HG03354 (cell line): Measurements from ENCODE around the gene IFNGR2.
A peak's percentile ranks its signal among the peaks of the same experiment; 100 is the strongest.
"Not testable (repeated sequence)": the region's sequence is repeated elsewhere in the genome, so short reads cannot be mapped to it uniquely, and the experiment has no call there.

Source experiments
- ATAC-seq: cut with Tn5 transposase; IDR thresholded peaks from one replicate; pipeline ENCODE4 v1.9.1; 2021; ENCODE audit warnings: mild to moderate bottlenecking; ENCODE audit not compliant: unreplicated experiment, poor library complexity, severe bottlenecking

IFNGR2 gene

DNA sequence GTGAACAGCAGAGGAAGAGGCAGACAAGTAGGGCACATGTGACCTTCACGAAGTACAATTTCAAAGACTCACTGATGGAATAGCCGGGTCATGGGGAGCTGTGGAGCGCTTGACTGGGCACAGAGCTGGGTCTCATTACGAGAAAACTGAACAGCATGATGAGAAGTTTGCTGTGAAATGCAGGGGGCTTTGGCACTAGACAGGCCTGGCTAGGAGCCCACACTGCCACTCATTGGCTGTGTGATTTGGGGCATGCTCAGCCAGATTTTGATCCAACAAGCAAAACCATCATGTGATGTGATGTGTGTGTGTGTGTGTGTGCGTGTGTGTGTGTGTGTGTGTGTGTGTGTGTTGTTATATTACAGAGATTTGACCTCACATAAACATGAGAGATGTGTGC is 4.9 kb upstream of the IFNGR2 start:
- no peak for ATAC-seq

GRCh38 chr21:33401630-33401992 is 1.6 kb upstream of the IFNGR2 start:
- no peak for ATAC-seq

- peak; percentile 20 for ATAC-seq
These were observed 923 bp upstream of the IFNGR2 start for GRCh38 chr21:33402001-33402979.

GRCh38 chr21:33403786-33404585 is 773 bp downstream of the IFNGR2 start:
- peak; percentile 48 for ATAC-seq

DNA sequence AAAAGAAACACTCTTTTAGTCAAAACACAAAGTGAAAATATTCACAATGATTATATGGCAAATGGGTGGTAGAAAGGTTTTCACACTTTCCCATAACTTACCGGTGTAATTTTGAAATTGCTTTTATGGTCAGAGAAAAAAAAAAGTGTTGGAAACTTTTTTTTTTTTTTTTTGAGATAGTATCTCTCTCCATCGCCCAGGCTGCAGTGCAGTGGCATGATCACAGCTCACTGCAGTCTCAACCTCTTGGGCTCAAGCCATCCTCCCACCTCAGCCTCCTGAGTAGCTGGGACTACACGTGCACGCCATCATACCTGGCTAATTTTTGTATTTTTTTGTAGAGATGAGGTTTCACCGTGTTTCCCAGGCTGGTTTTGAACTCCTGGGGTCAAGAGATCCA is 3.3 kb downstream of the IFNGR2 start:
- no peak for ATAC-seq

- ATAC-seq, result no peak
These were observed 8.8 kb downstream of the IFNGR2 start for GRCh38 chr21:33411949-33412430.

- not testable (repeated sequence) for ATAC-seq
These were observed 9.2 kb downstream of the IFNGR2 start for GRCh38 chr21:33412439-33412831.

- no peak for ATAC-seq
These were observed 9.8 kb downstream of the IFNGR2 start for GRCh38 chr21:33412832-33413519.

GRCh38 chr21:33414068-33414467 is 10.9 kb downstream of the IFNGR2 start:
- no peak for ATAC-seq

DNA sequence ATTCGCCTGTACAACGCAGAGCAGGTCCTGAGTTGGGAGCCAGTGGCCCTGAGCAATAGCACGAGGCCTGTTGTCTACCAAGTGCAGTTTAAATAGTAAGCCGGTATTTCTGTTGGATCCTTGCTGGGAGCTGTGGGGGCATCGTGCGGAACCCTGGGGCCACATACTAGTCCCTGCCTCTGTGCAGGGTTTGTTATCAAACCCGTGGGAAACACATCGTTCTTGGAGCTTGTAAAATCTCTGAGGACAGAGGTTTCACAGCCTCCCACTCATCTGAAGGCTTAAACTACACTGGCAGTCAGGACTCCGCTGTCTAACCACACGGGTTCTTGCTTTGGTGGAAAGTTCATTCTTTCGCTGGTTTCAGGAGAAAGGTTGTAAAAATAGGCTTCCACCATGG is 11.7 kb downstream of the IFNGR2 start:
- ATAC-seq, result no peak

DNA sequence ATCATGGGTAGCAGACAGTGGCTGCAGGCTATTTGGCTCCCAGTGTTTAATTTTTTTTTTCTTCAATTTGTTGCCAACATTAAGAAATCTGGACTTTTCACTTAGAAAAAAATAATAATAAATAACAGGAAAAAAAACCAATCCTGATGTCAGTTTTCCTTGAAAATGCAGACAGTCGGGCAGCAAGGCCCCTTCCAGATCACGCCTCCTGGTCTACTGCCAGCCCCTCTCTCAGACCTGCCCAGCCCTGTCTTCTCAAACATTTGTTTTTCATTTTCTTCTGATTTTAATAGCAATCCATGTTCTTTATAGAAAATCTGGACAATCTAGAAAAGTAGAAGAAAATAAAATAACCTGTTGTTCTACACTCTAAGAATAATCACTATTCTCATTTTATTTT is 15.5 kb downstream of the IFNGR2 start:
- ATAC-seq, result no peak

- ATAC-seq, result no peak
These were observed 16.4 kb downstream of the IFNGR2 start for GRCh38 chr21:33419538-33420123.

GRCh38 chr21:33421713-33422393 is 18.6 kb downstream of the IFNGR2 start:
- no peak for ATAC-seq

GRCh38 chr21:33424214-33424613 is 21.0 kb downstream of the IFNGR2 start:
- no peak for ATAC-seq

DNA sequence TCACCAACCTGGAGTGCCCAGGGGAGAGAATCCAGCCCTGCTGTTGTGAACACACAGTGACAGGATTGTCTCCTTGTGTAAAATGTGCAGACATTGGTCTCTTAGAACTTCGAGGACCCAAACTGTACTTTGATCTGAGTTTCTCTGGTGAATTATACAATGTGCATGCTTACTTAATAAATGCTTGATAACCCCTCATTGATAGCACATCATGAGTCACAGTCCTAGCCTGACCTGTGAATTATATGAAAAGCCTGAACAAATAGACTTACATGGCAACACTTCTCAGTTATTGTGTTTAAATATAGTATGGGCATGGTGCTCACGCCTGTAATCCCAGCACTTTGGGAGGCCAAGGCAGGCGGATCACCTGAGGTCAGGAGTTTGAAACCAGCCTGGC is 22.6 kb downstream of the IFNGR2 start:
- no peak for ATAC-seq

- ATAC-seq, result no peak
These were observed 23.8 kb downstream of the IFNGR2 start for GRCh38 chr21:33427051-33427450.

GRCh38 chr21:33428669-33429068 is 25.5 kb downstream of the IFNGR2 start:
- ATAC-seq, result no peak

DNA sequence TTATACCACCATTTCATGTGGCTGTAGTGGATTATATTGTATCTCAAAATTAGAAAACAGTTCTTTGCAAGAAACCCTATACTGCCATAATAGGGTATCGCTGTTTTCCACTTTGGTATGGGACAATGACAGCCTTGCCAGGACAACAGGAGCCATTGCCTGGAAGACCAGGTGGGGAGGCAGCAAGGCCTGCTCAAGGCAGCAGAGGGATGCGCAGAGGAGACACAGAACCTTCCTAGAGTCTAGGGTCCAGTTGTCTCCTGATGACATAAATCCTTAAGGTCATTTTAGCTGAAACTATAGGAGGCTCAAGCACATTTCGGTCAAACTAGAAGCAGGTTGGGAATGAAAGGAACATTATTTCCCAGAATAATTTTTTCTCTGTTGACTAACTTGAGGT is 27.6 kb downstream of the IFNGR2 start:
- no peak for ATAC-seq

GRCh38 chr21:33432496-33432895 is 29.3 kb downstream of the IFNGR2 start:
- ATAC-seq, result no peak
